ENCODE data around the gene DENND2A.

DENND2A gene

DNA sequence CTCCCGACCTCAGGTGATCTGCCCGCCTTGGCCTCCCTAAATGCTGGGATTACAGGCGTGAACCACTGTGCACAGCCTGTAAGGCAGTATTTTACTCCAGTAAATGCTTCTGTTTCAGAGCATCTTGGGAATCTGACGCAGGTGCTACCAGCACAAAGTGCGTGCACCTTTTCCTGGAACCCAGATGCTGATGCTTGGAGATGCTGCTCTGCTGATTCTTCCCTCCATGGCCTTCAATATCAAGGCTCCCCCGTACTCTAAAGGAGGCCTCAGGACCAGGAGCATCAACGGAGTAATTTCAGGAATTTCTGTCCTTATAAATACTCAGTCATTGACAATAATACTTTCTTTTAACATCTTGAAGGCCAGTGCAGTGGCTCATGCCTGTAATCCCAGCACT is 23.5 kb downstream of the DENND2A start:
- DNase-seq, result no peak

DNA sequence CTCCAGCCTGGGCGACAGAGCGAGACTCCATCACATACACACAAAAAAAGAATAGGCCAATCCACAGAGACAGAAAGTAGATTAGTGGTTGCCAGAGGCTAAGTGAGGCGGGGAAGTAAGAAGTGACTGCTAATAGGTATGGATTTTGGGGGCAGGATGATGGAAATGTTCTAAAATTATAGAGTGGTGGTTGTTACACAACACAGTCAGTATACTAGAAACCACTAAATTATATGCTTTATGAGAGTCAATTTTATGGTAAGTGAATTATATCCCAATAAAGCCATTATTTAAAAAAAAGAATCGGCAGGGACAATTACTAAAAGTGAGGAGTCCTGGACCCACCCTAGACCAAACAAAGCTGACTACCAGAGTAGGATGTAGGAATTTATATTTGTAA is 24.3 kb downstream of the DENND2A start:
- no peak for DNase-seq

DNA sequence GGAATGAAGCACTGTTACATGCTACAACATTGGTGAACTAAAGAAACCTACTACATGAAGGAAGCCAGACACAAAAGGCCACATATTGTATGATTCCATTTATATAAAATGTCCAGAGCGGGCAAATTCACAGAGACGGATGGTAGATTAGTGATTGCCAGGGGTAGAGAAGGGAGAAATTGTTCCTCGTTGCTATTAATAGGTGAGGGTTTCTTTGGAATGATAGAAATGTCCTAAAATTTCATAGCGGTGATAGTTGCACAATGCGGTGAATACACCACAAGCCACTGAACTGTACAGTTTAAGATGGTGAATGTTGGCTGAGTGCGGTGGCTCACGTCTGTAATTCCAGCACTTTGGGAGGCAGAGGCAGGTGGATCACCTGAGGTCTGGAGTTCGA is 29.0 kb downstream of the DENND2A start:
- DNase-seq, result no peak

DNA sequence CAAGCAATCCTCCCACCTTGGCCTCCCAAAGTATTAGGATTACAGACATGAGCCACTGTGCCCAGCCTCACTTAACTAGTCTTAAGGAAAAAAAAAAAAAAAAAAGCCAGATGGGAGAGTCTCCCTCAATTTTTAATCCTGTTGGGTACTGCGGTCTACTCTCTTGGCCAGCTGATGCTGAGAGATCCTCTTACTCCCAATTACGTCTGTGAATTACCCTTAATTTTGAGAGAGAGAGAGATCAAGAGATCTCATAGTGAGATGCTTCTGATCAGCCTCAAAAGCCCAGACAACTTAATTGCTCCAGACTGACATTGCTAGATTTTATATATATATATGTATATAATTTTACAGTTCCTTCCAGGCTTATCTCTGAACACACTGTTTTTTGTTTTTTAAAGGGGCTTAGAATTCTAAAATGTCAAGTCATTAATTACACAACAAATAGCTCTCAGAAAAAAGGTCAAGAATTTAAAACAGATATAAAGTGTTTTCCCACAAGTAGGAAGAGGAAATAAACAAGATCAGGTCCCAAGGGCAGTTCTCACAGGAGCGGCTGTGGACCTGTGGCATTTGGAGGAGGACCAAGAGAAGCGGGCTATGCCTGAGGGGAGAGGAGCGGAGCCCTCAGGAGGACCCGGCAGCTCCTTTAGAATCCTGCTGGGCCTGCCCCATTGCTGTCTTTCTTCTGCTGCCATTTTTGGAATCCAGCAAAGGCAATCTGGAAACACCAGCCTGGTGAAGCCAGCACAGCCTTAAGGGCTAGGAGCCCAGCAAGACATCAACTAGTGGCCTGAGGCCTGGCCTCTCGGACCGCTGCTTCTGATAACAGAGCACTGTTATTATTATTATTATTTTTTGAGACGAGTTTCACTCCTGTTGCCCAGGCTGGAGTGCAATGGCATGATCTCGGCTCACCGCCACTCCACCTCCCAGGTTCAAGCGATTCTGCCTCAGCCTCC is 30.1 kb downstream of the DENND2A start:
- DNase-seq, result no peak

DNA sequence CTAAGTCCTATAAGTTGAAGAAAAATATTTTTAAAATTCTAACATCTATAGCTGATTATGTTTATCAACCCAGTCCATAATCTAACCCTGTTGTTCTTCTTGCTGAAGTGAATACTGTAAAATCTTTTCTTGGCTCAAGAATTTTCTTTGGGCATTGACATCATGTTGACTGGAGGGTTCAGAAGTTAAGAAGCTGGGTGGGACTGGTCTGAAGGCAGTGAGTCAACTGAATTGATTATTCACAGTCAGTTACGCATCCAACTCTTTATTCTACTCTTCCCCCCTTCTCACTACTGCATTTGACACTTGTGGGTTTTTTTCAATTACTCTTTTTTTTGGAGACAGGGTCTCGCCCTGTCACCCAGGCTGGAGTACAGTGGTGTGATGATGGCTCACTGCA is 31.0 kb downstream of the DENND2A start:
- DNase-seq, result no peak

DNA sequence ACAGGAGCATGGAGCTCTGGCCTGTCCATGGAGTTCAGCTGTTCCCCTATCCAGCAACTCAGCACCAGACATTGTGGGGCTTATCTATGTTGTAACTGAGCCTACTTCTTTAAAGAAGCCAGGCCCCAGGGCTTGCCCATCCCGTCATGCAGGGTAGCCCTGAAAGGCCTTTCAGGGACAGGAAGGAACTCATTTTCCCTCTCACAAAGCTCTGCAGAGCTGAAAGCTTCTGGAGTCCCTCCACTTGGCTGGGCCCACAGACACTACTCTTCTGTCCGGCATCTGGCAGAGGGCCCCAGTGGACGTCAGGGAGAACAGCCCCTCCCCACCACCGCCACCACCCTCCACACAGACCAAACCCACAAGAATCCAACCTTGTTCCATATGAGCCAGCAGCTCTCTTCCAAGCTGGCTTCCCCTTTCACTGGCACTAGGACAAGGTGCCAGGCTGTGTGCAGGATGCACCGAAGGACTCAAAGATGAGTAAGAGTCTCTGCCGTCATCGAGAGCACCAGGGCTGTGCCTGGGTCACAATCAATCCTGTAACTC is 33.1 kb downstream of the DENND2A start:
- DNase-seq, result no peak

DNA sequence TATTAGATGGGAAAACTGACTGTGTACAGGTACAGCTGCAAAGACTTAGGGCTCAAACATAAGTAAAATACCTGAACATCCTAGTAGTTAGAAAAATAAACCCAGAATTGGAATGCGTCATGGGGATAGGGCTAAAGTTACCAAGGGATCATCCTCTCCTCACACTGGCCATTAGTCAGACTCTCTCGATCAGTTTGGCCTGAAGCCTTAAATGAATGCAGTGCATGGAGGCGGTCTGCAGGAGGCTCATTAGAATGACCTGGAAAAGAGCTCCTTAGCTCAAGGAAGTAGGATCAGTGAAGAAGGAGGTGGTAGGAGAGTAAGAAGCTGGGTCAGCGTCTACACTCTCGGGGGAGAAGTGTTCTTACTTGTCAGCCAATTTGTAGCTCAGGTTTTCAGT is 35.3 kb downstream of the DENND2A start:
- DNase-seq, result no peak

DNA sequence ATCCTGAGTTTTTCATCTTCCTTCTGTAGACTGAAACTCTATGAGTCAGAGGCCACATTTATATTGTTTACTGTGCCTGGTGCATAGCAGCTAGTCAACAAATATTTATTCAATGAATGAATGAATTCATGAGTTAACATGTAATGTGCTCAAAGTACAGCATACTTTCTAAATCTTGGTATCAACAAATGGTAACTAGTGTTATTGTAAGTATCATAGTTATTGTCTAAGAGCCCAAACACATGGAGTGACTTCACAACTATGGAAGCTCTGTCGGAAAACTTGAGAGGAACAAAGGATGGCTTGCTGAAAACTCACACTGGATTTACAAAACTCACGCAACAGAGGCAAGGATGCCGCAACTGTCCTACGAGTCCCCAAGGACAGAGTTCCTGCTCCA is 35.9 kb downstream of the DENND2A start:
- DNase-seq, result no peak

DNA sequence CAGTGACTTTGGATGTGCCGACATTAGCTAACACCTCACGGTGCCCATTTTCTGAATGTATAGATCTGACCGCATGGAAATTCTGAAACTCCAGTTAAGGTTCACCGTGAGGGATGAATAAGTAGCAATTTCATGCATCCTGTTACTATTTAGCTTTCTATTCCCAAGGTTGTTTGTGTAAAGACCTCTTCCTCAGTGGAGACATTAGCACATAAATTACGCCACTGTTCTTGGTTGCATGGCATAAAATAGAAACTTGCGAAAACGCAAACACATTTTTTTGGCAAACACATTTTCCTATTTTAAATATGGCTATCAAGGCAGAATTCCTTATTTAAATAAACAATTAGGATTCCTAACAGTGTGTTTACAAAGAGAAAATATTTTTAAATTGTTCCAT is 36.5 kb downstream of the DENND2A start:
- DNase-seq, result no peak

DNA sequence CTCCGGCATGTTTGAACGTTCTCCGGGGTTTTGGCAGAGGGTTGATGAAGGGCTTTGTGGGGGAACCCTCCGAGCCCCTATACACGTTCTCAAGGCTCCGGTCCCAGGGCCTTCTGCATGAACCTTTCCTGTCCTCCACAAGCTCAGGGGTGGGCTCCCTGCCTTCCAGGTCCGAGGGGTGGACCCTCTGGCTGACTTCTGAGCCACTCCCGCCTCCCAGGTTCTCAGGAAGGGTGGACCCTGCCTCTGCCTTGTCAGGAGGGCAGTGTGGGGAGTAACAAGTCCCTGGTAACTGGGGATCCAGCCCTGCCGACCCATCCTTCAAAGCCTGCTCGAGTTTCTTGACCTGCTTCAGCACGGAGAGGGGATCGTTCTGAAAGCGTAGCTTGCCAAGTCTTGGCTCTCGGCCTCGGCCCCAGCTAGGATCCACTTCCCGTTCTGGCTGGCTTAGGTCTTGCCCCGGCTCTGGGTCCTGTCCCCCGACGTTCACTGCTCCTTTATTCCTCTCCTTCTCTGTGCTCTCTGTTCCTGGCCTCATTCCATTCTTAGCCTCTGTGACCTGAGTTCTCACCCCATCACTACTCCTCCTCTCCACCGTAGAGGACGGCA is 38.9 kb downstream of the DENND2A start:
- no peak for DNase-seq

DNA sequence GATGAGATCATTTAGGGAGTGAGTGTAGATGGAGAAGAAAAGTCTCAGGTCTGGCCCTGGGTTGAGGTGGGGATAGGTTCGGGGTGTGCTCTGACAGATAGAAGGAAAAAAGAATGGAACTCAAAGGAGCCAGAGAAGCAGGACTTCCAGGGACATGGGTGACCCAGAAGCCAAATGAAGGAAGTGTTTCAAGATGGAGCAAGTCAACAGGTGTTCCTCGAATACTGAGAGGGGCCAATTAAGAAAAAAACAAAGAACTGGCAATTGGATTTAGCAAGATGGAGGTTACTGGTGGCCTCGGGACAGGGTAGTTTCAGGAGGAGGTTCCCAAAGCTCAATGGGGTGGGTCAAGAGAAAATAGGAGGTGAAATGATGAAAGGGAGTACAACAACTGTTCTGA is 40.3 kb downstream of the DENND2A start:
- DNase-seq, result no peak

DNA sequence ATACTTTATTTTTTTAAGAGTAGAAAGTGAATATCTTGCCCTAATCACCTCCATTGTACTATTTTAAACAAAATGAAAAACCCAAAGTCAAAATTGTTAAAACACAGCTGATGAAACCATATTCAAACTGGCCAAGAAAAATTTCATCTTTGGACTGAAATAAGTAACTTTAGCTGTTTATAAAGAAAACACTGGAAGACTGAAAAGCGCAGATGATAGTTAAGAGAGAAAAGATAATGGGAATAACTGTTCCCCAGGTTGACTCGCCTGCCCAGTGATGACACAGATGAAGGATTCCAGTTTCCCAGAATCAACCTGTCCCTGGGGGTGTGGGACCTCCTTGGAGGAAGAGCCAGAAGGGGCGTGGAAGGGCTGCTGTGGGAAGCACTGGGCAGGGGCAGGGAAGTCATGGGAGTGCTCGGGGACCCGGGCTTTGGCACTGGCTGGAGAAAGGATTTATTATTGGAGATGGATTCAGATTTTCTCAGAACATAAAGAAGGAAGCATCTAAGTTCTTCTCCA is 43.1 kb downstream of the DENND2A start:
- no peak for DNase-seq

DNA sequence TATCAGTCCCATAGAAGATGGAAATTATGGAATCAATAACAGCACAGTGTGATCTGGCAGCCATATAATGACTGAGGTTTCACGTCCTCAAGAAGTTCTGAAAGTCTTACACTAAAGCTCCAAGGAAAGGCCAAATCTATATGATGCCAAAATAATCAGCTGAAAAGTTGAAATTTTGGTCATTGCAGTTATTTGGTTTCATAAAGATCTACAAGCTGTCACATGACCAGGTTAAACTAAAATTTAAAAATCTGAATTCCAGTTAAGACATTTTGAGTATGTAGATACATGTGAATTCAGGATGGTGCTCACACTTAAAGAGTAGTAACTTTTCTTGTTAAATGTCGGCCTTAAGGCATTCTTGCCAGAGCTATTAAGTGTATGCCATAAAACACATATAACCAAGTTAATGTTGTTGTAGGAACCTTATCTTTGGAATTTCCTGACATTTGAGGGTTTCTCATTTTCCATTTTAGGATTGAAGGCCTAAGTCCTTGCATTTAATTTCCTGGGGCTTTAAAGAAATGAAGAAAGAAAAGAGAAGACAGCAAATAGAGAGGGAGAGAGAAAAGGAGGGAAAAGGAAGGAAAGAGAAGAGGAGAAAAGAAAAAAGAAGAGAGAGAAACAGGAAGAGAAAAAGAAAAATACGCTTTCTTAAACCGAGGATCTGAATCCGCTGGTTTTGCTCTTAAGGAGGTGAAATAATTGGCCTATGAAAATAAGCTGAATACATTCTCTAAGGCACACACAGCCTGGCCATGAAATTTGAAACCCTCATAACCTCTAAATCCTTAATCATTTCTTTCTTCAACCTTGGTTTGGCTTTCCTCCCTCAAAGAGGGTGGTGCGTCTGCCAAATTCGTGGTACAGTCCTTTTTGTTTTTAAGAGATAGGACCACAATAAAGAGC is 43.8 kb downstream of the DENND2A start:
- no peak for DNase-seq

DNA sequence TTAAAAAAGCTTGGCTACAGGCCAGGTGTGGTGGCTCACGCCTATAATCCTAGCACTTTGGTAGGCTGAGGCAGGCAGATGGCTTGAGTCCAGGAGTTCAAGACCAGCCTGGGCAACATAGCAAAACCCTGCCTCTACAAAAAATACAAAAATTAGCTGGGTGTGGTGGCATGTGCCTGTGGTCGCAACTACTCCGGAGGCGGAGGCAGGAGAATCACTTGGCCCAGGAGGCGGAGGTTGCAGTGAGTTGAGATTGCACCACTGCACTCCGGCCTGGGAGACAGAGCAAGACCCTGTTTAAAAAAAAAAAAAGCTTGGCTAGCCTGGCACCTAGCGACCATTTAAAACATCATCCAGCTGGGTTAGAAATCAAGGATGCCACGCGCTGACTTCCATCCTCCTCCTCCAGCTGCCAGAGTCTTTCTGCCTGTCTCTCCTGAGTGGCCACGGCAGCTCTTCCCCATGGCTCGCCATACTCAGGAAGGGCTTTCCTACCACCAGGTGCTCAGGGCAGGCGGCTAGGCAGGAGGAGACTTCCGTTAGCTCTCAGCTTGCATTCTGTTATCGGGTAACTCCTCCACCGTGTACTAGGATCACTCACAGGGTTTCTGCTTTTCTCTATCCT is 45.0 kb downstream of the DENND2A start:
- no peak for DNase-seq

DNA sequence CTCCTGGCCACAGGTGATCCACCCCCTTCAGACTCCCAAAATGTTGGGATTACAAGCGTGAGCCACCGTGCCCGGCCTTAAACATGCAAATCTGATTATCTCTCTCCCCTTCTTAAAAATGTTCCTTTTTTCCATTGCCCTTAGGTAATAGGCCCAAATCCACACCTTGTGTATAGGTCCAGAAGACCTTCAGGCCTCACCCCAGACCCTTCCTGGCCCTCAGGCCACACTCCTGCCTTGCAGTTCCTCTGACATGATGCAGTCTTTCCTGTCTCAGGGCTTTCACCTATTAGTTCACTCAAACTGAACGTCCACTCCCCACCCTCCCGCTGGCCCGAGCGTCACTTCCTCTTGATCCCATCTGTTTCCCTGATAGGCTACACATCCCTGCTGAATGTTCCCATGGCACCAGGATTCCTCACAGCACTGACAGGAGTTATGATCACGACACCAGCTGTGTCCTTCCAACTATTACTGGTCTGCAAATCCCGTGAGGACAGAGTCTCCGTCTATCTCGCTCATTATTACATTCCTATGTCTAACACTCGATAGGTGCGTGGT is 46.4 kb downstream of the DENND2A start:
- DNase-seq, result no peak

DNA sequence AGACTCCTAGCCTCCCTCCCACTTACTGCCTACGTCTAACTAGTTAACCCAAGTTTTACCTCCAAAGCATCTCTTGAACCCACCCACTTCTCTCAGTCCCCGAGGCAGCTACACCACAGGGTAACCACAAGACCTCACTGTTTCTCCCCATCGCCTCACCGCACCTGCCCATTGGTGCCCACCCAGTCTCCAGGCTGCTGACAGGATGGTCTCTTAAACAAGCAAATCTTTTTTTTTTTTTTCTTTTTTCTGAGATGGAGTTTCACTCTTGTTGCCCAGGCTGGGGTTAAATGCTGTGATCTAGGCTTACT is 47.0 kb downstream of the DENND2A start:
- DNase-seq, result no peak

DNA sequence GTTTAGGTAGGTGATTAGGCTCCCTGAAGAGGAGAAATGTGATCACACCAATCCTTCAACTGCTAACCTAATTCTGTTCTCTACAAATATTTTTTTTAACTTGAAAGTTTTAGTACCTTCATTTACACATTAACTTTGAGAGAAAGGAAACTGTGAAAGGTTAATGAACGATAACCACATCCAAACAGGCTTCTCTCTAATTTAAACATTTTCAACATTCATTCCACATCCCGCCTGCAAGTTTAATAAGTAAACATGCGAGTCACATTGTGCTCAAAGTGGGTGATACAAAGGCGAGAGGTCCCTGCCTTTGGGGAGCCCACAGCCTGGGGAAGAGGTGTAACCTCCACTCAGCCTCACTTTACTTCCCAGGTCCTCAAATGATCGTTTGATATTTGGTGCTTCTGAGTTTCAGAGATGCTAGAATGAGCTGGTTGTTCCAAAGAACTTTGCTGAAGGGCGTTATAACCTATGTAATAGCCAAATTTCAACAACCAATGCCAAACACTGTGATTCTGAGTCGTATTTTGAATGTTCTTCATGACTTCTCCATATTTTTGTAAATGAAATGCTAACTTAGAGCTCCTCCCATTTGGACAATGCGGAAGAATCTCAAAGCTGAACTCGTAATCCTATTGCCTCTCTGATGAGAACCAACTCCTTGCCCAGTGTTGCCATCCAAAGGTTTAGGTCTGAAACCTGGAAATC is 47.5 kb downstream of the DENND2A start:
- no peak for DNase-seq

DNA sequence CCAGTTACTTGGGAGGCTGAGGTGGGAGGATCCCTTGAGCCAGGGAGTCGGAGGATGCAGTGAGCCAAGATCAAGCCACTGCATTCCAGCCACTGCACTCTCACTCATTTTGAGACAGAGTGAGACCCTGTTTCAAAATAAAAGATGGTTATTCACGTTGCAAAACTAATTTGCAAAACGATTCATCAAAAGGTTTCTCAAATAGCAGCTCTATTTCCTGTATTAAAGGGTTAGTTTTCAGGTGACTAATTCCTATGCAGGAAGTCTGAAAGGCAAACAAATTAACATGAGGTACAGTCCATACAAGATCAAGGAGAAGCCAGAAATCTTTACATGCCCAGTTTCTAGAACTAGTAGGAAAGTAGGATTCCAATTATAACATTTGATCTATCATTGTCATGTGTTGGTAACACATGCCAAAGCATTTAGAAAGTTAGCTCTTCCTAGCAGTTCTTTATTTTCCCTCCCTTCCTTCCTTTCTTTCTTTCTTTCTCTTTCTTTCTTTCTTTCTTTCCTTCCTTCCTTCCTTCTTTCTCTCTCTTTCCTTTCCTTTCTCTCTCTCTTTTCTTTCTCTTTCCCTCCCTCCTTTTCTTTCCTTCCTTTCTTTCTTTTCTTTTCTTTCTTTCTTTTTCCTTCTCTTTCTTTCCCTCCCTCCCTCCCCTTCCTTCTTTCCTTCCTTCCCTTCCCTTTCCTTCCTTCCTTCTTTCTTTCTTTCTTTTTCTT is 49.3 kb downstream of the DENND2A start:
- DNase-seq, result no peak

DNA sequence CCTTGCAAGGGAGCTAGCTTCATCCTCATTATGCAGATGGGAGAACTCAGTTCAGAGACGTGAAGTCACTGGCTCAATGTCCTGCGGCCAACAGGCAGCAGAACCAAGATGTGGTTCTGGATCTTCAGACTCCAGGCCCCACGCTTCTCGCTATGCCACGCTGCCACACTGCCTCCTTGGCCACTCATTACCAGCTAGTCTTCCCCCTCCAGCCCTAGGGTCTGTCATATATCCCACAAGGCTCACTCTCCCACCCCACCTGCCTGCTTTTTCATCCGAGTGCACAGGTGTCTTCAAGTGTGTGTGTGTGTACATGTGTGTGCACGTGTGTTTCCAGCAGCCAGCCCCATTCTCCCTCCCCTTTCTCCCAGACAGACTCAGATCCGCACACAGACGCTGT is 53.4 kb downstream of the DENND2A start:
- no peak for DNase-seq

DNA sequence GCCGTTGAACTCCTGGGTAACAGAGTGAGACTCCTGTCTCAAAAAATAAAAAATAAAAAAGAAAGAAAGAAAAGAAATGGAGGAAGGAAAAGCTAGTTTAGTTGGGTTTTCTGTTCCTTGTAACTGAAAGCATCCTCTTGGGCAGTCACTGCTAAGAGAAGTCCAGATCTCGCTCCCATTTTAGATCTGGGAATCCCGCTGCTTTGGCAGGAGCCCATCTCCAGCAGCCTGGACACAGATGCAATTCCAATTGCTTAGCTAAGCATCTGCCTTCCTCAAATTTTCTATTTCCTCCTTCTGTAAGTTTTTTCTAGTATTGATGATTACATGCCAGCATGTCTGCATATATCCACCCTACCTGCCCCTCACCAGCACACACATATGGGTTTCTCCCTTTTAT is 54.1 kb downstream of the DENND2A start:
- DNase-seq, result no peak

DNA sequence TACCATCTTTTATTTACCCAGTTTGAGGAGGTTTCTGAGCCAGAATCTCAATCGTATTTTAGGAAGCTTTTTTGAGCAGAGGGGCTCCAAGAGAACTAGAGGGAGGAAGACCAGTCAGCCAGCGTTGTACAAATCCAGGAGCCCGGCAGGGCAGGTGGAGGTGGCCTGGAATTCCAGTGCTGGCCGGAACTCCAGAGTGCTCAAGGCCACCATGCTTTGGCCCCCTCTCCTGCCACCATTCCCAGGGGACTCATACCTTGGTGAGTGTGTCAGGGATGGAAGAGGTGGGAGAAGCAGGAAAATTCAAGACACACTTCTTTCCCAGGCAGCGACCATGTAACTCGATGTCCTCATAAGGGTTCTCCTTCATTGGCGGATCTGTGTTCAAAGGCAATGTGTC is 55.3 kb downstream of the DENND2A start:
- DNase-seq, result no peak
